Tongue (tissue), 2 donors: ENCODE results near the gene ZNF586. TPM values are rescaled to one million over a fixed set of nuclear protein-coding genes. Genes with fewer than 3 reads are reported as not detected.
"Not testable (repeated sequence)": the region's sequence is repeated elsewhere in the genome, so short reads cannot be mapped to it uniquely, and the experiment has no call there.

ENCODE experiments used
- DNase-seq: peaks from one replicate; pipeline ENCODE4 v3.0.0-alpha.2; 2015
- total RNA-seq: library from RNA; depleted of rRNA; stranded (reverse); fragments of >200 nt; gene quantifications from one replicate; pipeline ENCODE4 v1.2.3, GENCODE V29; 2014

Gene ZNF586
- 29.4 TPM for total RNA-seq

DNA sequence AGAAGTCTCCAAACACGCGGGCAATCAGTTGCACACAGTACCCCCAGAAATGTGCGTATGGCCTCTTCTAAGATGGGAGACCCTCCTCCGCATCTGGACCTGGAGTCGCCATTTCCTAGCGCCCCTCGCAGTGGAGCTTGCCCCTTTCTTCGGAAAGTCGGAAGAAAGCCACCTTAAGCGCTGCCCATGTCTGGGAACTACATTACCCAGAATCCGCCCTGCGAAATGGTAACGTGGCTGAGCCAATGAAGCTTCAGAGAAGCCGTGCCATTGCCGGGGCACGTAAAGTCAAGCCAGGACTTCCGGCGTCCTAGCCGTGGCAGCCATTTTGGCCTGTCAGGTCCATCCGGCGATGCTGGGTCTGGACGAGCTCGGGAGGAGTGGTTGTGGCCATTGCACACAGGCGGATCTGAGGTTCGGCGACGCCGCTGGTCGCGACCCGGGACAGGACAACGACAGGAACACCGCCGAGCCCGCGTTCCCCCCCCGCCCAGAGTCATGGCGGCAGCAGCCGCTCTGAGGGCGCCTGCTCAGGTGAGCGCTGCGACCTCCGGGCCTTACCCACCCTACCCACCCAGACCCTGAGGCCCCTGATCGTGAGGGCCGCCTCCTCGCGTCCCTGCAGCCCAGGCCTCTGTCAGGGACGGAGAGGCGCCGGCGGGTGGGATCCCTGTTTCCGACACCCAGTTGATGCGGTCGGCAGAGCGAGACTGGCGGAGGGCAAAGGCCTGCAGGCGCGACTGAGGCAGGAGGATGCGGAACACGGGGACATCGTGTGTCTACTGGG, at the start of gene ZNF586:
ZNF586 (plus strand) TSS at position 332 of the 787 bp plus-strand sequence; CDS start at position 499, 167 bp downstream.
- DNase-seq, result peak; percentile 96

DNA sequence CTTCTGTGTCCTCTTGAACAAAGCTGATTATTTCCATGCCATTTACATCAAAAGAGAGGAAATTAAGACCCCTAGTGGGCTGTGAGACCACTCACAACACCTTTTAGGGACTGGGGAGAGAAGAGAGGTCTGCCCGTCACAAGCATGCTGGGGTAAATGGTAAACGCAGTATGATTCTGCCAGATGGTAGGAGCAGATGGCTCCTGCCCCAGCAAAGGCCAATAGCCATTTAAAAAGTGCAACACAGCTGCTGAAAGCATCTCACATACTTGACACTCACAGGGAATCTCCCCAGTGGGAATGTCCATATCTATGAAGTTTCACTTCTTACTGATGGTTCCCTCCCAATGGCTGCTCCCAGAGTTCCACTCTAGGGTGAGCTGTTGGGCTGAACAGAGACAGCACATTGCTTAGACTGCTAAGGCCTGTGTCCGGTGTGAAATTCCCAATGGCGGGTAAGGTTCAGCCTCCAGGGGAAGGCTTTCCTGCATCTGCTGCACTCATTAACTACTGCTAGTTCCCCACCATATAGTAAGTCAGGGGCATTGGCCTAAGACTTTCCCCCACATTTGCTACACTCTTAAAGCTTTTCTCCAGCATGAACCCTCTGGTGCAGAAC, 49.5 kb upstream of the ZNF586 start:
- no peak for DNase-seq

DNA sequence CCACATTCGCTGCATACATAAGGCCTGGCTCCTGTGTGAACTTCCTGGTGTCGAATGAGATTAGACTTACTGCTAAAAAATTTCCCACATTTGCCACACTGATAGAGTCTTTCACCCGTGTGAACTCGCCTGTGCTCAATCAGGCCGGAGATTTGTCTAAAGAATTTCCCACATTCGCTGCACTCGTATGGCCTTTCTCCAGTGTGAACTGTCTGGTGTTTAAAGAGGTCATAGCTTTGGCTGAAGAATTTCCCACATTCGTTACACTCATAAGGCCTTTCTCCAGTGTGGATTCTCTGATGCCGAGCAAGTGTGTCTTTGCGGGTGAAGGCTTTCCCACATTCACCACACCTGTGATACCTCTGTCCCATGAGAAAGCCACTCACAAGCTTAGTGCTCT, 48.6 kb upstream of the ZNF586 start:
- no peak for DNase-seq

DNA sequence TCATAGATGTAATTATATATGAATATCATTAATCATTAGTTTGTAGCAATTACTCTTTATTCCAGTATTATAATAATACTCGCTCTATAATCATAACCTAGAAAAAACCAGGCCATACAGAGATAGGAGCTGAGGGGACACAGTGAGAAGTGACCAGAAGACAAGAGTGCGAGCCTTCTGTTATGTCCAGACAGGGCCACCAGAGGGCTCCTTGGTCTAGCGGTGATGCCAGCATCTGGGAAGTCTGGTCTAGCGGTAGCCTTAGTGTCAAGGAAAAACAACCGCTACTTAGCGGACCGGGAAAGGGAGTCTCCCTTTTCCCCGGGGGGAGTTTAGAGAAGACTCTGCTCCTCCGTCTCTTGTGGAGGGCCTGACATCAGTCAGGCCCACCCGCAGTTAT, 31.2 kb upstream of the ZNF586 start:
- peak; percentile 38 for DNase-seq

DNA sequence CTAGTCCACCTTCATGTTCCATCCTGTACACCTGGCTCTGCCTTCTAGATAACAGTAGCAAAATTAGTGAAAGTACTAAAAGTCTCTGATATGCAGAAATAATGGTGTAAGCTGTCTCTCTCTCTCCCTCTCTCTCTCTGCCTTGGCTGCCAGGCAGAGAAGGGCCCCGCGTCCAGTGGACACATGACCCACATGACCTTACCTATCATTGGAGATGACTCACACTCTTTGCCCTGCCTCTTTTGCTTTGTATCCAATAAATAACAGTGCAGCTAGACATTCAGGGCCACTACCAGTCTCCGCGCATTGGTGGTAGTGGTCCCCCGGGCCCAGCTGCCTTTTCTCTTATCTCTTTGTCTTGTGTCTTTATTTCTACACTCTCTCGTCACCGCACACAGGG, 30.7 kb upstream of the ZNF586 start:
- DNase-seq, result not testable (repeated sequence)

DNA sequence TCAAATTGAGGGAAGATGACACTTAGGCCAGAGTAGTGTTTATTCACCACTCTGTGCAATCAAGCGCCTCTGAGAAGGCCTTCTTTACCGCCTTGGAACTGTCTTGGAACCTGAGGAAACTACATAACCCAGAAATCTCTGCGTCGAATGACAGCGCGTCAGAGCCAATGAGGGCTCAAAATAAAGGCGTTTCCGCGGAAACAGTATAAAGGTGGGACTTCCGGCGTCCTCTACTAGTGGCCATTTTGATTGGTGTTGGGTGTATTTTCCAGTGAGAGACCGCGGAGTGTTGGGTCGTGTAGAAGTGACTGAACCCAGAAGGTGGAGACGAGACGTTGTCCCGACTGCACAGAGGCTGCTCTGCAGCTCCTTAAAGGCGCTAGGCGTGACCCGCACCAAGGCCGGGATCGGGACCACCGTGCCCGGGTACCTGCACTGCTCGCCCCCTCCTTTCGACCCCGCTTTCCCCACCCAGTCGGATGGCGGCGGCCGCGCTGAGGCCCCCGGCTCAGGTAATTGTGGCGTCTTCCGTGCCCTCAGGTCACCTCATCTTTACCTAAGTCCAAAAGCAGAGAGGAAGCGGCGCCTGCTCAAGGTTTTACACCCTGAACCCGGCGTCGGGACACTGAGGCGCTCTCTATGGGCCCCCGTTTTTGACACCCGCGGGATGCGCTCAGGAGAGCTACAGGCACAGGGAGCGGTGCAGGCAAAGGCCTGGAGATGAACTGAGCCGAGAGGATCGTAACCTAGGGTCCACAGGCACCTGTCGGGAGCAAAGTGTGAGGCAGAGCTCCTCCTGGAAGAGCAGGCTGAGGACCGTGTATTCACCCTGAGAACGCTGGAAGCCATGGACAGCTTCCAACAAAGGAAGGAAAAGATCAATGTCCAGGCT, 22.6 kb upstream of the ZNF586 start, which contains the start of gene ZNF776:
ZNF776 (plus strand) TSS at position 236 of the 892 bp plus-strand sequence; CDS start at position 480, 244 bp downstream.
- DNase-seq, result peak; percentile 97

DNA sequence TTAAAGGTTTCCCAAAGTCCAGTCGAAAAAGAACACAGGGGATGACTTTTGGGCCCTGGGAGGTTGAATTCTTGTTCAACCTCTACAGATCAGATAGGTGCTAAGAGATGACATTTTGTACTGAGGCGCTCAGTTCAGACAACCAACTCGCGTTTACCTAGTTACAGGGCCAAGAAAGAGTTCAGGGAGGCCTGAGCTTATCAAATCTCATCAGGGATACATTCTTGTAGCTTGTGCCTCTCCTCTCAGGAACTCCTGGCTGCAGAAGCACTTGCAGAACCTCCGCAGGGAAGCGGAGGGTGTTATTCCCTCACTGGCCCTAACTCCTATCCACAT, 22.0 kb upstream of the ZNF586 start:
- DNase-seq, result no peak

DNA sequence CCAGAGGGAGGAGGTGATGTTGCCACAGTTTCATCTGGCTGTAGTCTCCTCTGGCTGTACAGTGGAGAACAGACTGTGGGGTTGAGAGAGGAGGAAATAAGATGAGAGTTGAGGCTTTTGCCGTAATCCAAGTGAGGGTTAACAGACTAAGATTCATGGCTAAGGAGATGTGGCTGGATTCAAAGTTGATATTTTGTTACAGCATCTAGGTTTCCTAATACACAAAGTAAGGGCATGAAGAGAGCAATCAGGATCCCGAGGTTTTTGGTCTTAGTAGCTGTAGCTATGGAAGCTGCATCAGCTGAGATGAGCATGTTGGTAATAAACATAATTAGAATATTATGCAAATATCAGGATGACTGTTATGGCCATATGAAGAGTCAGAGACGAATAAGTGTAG, 21.4 kb upstream of the ZNF586 start:
- DNase-seq, result no peak

DNA sequence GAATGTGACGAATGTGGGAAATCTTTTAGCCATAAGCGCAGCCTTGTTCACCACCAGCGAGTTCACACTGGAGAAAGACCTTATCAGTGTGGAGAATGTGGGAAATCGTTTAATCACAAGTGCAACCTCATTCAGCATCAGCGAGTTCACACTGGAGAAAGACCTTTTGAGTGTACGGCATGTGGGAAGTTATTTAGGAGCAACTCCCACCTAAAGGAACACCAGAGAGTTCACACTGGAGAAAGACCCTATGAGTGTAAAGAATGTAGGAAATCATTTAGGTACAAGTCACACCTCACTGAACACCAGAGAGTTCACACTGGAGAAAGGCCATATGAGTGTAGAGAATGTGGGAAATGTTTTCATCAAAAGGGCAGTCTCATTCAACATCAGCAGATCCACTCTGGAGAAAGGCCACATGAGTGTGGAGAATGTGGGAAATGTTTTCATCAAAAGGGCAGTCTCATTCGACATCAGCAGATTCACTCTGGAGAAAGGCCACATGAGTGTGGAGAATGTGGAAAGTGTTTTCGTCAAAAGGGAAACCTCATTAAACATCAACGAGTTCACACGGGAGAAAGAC, 15.3 kb upstream of the ZNF586 start:
- DNase-seq, result no peak

DNA sequence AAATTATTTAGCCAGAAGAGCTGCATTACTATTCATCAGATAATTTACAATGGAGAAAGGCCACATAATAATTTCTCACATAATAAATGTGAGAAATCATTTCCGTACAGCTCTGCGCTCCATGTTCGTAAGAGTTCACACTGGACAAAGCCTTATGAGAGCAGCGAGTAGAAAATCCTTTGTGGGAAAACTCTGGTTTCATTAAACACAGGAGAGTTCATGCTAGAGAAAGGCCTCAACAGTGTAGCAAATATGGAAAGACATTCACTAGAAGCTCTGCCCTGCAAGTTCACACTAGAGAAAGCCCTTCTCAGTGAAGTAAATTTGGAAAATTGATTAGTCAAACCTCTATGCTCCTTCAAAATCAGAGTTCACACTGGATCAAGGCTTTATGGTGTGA, 14.4 kb upstream of the ZNF586 start:
- DNase-seq, result no peak

DNA sequence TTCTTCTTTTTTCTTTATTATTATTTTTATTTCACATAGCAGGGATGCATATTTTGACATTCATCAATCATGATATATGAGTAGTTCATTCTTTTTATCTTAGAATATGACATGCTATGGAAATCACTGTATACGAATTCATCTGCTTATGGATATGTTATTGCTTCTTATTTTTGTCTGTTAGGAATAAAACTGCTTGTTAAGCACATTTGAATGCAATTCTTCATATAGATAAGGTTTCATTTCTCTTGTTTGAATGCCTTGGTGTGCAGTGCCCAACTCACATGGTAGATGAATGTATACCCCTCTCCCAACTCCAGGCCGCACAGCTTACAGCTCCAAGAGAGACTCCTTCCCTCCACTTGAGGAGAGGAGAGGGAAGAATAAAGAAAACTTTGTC, 11.5 kb upstream of the ZNF586 start:
- no peak for DNase-seq

DNA sequence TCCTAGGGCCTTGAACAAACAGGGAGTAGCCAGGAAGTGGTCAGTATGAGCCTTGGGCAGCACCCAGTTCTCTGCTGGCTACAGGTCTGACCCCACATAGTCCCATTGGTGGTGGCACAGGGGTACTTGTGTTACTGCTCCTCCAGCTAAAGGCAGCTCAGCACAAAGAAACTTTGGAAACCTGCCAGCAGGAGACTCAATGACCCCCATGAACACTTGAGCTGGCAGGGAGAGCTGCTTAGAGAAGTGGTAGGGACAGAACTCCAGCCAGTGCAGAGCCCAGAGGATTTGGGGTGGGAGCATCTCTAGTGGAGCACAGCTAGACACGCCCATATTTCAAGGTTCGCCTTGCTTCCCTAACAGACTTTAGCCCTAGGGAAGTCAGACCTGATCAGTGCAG, 10.4 kb upstream of the ZNF586 start:
- no peak for DNase-seq

DNA sequence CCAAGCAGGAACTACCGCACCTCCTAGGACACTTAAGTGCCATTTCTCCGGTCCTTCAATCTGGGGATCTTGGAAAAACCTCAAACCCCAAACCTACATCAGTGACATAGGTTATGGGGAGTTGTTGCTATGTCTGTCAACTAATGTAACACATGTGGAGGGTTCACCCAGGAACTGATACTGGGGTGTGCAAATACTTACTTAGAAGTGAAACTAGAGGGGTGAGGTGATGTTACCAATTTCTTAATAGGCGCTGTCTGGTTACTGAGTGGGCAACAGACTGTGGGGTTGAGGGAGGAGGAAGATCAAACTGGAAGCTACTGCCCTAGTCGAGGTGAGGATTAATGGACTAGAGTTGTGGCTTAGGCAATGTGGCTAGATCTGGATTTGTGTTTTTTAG, 1.9 kb downstream of the ZNF586 start:
- DNase-seq, result no peak

DNA sequence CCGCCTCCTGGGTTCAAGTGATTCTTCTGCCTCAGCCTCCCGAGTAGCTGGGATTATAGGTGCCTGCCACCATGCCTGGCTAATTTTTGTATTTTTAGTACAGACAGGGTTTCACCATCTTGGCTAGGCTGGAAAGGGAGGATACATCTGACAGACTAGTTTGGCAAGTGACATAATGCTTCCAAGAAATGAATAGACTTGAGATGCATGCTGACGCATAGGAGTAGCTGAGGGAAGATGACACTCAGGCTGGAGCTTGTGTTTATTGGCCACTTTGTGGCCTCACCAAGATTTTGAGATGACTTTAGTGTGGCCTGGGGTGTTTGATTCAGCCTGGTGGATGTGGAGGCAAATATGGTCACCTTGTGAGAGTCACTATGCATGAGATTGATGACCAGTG, 4.0 kb downstream of the ZNF586 start:
- no peak for DNase-seq

DNA sequence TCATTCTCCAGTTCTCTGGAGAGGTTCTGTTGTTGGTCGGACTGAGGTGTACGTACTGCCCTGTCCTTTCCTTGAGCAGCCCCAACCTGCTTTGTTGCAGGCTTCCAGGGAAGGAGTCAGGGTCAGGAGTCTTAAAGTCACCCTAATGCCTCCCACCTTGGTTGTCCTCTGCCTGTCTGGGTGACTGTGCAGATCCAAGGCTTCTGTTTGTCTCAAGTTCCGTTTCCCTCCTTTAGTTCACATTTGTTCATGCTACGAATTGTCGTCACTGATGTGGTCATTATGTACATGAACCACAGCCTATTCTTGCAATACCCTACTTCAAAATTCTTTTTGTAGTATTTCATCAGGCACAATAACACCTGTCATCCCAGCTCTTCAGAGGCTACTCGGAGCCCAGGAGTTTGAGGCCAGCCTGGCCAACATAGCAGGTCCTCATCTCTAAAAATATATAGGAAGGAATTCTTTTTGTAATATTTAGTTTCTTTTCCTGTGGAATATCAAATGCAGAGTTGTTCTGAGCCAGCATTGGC, 7.4 kb downstream of the ZNF586 start:
- DNase-seq, result no peak

DNA sequence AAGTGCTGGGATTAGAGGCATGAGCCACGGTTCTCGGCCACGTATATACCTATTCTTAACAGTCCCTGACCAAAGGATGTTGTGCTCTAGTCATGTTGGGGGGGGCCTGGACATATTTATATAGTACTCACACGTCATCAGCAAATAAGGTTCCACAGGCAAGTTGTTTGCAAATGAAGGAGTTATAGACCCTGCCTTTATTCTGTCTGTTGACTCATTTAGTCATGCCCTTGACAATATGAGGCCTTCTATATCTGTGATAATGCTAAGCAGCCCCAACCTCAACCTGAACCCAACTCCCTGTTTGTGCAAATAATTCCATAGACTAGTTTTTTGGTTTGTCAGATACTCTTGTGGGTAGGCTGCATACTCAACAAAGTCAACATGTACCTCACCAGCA, 8.9 kb downstream of the ZNF586 start:
- no peak for DNase-seq

DNA sequence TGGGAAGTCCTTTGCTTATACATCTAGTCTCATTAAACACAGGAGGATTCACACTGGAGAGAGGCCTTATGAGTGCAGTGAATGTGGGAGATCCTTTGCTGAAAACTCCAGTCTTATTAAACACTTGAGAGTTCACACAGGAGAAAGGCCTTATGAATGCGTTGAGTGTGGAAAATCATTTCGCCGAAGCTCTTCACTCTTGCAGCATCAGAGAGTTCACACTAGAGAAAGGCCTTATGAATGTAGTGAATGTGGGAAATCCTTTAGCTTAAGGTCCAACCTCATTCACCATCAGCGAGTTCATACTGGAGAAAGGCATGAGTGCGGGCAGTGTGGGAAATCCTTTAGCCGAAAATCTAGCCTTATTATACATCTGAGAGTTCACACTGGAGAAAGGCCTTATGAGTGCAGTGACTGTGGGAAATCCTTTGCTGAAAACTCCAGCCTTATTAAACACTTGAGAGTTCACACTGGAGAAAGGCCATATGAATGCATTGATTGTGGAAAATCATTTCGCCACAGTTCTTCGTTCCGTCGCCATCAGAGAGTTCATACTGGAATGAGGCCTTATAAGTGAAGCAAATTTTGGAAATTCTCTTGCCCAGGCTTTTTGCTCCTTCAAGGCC, 9.9 kb downstream of the ZNF586 start:
- DNase-seq, result no peak

DNA sequence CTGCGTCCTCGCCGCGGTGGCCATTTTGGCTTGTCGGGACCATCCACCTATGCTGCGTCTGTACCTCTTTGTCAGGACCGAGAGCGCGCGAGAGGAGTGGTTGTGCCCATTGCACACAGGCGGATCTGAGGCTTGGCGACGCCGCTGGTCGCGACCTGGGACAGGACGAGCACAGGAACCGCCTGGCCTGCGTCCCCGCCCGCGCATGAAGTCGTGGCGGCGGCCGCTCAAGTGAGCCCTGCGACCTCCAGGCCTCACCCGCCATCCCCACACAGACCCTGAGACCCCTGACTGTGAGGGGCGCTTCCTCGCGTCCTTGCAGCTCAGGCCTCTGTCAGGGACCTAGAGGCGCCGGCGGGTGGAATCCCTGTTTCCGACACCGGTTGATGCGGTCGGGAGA, 16.8 kb downstream of the ZNF586 start:
- DNase-seq, result no peak

DNA sequence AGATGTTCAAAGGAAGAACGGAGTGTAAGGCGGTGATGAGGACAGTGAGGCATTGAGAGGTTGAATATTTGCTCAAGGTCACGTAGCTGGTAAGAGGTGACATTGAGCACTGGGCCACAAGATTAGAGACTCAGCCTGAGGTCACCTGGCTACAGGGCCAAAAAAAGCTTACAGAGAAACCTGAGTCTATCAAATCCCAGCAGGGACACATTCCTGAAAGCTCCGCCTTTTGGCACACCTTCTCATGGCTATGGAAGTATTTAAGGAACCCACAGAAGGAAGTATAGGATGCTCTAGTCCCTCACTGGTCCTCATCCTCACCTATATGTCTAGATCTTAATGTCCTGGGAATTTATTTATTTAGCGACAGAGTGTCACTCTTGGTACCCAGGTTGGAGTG, 17.4 kb downstream of the ZNF586 start:
- no peak for DNase-seq

DNA sequence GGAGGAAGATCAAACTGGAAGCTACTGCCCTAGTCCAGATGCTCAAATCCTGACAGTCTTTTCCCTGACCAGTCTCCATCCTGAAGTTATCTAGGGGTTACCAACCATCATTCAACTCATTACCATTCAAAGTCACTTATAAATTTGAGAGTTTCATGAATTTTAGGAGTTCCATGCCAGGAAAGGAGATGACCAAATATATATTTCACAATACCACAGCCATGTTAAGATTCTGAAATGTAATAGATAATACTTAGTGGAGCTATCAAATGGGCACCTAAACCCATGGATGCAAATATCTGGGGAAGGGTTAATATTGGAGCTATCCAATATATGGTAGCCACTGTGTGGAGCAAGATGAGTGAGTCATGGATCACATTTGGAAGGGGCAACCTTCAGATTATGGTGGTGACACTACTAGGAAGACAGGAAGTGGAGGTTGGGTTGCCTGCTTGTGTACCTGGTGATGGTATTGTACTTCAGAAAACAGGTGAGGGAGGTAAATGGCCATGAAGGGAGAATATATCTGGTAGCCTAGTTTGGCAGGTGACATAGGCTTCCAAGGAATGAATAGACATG, 18.7 kb downstream of the ZNF586 start:
- DNase-seq, result no peak

DNA sequence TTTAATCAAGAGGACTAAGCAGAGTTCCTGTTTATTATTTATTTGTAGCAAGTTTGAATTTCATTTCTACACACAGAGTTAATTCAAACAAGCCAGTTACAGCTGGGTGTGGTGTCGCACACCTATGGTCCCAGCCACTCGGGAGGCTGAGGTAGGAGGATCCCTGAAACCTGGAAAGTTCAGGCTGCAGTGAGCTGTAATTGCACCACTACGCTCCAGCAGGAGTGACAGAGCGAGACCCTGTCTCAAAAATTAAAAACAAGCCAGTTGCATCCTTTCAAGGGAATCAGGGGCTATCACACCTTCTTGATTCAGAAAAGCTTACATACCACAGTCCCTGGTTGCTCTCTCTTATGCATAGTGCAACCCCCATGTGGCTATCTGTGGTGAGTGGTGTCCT, 19.8 kb downstream of the ZNF586 start:
- DNase-seq, result no peak

DNA sequence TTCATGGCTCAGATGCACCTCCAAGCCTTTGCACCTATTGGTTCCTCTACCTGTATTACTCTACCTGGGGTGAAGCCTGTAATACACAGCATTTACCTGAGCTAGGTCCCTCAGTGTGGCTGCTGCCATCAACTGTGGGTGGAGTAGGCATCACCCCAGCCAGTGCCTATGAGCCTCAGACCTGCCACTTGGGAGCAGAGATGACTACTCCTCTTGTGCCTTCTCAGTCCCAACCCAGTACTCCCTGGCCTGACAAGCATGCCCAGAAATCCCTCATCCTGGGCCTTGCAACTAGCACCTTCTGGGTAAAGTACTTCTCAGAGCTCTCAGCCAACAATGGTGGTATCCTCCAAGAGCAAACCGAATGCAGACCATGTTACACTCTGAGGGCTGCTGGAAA, 27.1 kb downstream of the ZNF586 start:
- DNase-seq, result not testable (repeated sequence)
